ENCODE results near the gene CNTN5.

- no peak for TF ChIP-seq CTCF (IDR thresholded peaks at IDR 0.05)
- TF ChIP-seq EZH2 (IDR thresholded peaks at IDR 0.05; ENCODE audit: borderline replicate concordance, insufficient read depth, low read depth, low read length, poor library complexity, severe bottlenecking) = no peak
Observed at GRCh38 chr11:99920956-99921355, 900.2 kb downstream of the CNTN5 start.

Data from B cell (primary cell).